ENCODE results near the gene SOCS7.
A peak's percentile ranks its signal among the peaks of the same experiment; 100 is the strongest.

The SOCS7 gene

DNA sequence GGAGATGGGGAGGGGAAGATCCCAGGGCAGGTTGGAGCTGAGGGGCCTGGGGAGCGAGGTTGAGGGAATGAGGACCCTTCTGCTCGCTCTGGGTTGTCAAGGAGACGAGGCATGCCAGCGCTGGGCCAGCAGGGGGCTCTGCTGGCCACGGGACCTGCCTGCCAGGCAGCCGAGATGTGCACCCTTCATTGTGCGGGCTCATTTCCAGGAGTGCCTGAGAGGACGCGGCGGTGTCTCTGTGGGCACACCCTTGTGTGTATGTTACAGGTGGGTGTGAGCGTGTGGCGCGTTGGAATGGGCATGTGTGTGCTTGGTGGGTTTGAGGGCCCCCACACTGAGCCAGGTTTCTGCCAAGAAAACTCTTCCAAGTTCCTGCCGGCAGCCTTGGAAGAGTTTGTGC lies 92.5 kb downstream of the SOCS7 start:
- TF ChIP-seq NFIC (IDR thresholded peaks at IDR 0.05) (peak; percentile 47; the same call in 1 of the 2 replicates), TAF1 (IDR thresholded peaks at IDR 0.05; ENCODE audit: low read depth) (no peak), TEAD4 (IDR thresholded peaks at IDR 0.05) (no peak; the same call in 1 of the 2 replicates), CEBPB (IDR thresholded peaks at IDR 0.05) (no peak), FOXM1 (IDR thresholded peaks at IDR 0.05; ENCODE audit: borderline replicate concordance, low read depth) (0 out of 2 replicates have a peak, but pooled peaks have one; percentile 15), EGR1 (IDR thresholded peaks at IDR 0.05) (no peak), RAD21 (IDR thresholded peaks at IDR 0.05; ENCODE audit: low read depth) (peak; percentile 93), TCF12 (IDR thresholded peaks at IDR 0.05; ENCODE audit: low read depth) (no peak), CREB1 (IDR thresholded peaks at IDR 0.05; ENCODE audit: low read depth) (no peak), MAX (IDR thresholded peaks at IDR 0.05) (no peak), YY1 (IDR thresholded peaks at IDR 0.05; ENCODE audit: low read depth) (no peak), ZBTB7A (IDR thresholded peaks at IDR 0.05; ENCODE audit: low read depth) (0 out of 2 replicates have a peak, but pooled peaks have one; percentile 34), EP300 (IDR thresholded peaks at IDR 0.05; ENCODE audit: borderline replicate concordance) (peak; percentile 3; the same call in 1 of the 2 replicates)
- TF ChIP-seq, protein P1, sequence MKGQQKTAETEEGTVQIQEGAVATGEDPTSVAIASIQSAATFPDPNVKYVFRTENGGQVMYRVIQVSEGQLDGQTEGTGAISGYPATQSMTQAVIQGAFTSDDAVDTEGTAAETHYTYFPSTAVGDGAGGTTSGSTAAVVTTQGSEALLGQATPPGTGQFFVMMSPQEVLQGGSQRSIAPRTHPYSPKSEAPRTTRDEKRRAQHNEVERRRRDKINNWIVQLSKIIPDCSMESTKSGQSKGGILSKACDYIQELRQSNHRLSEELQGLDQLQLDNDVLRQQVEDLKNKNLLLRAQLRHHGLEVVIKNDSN (IDR thresholded peaks at IDR 0.05) = peak; percentile 35; the same call in 1 of the 2 replicates
- TF ChIP-seq, protein P2, sequence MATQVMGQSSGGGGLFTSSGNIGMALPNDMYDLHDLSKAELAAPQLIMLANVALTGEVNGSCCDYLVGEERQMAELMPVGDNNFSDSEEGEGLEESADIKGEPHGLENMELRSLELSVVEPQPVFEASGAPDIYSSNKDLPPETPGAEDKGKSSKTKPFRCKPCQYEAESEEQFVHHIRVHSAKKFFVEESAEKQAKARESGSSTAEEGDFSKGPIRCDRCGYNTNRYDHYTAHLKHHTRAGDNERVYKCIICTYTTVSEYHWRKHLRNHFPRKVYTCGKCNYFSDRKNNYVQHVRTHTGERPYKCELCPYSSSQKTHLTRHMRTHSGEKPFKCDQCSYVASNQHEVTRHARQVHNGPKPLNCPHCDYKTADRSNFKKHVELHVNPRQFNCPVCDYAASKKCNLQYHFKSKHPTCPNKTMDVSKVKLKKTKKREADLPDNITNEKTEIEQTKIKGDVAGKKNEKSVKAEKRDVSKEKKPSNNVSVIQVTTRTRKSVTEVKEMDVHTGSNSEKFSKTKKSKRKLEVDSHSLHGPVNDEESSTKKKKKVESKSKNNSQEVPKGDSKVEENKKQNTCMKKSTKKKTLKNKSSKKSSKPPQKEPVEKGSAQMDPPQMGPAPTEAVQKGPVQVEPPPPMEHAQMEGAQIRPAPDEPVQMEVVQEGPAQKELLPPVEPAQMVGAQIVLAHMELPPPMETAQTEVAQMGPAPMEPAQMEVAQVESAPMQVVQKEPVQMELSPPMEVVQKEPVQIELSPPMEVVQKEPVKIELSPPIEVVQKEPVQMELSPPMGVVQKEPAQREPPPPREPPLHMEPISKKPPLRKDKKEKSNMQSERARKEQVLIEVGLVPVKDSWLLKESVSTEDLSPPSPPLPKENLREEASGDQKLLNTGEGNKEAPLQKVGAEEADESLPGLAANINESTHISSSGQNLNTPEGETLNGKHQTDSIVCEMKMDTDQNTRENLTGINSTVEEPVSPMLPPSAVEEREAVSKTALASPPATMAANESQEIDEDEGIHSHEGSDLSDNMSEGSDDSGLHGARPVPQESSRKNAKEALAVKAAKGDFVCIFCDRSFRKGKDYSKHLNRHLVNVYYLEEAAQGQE (IDR thresholded peaks at IDR 0.05; ENCODE audit: low read depth) = no peak

DNA sequence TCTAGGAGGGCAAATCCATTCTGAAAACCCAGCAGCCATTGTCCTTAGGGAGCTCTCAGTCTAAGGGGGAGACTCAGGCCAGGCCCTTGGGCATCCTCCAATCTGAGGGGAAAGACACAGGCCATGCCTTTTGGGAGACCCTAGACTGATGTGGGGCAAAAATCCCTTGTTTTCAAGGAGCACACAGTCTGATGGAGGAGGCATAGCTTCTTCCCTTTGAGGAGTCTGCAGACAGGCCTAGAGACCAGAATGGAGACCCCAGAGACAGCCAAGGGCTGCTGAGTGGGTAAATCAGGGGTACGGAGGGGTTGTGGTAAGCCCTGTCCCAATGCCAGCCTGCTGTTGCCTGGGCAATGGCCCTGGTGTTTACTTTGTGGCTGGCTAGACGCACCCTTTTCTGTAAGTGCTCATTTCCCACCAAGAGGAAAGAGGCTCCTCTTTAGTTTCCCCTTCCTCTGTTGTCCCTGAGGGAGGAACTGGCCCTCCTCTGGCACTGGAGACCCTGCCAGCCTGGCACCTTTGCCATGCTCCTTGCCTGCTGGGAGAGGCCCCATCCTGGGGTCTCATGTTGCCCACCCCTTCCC lies 96.0 kb downstream of the SOCS7 start:
- TF ChIP-seq TAF1 (IDR thresholded peaks at IDR 0.05; ENCODE audit: low read depth) (no peak), YY1 (IDR thresholded peaks at IDR 0.05; ENCODE audit: low read depth) (no peak), CEBPB (IDR thresholded peaks at IDR 0.05) (no peak), MAX (IDR thresholded peaks at IDR 0.05) (no peak), RAD21 (IDR thresholded peaks at IDR 0.05; ENCODE audit: low read depth) (no peak), ZBTB7A (IDR thresholded peaks at IDR 0.05; ENCODE audit: low read depth) (no peak), CREB1 (IDR thresholded peaks at IDR 0.05; ENCODE audit: low read depth) (no peak), EP300 (IDR thresholded peaks at IDR 0.05; ENCODE audit: borderline replicate concordance) (no peak), TCF12 (IDR thresholded peaks at IDR 0.05; ENCODE audit: low read depth) (no peak), FOXM1 (IDR thresholded peaks at IDR 0.05; ENCODE audit: borderline replicate concordance, low read depth) (no peak), NFIC (IDR thresholded peaks at IDR 0.05) (no peak), TEAD4 (IDR thresholded peaks at IDR 0.05) (no peak), EGR1 (IDR thresholded peaks at IDR 0.05) (no peak)
- TF ChIP-seq, protein P2 (IDR thresholded peaks at IDR 0.05; ENCODE audit: low read depth) = no peak
- TF ChIP-seq, protein P1 (IDR thresholded peaks at IDR 0.05) = no peak

- TF ChIP-seq ZBTB7A (IDR thresholded peaks at IDR 0.05; ENCODE audit: low read depth) (no peak), FOXM1 (IDR thresholded peaks at IDR 0.05; ENCODE audit: borderline replicate concordance, low read depth) (no peak), MAX (IDR thresholded peaks at IDR 0.05) (no peak), TCF12 (IDR thresholded peaks at IDR 0.05; ENCODE audit: low read depth) (no peak), YY1 (IDR thresholded peaks at IDR 0.05; ENCODE audit: low read depth) (no peak), CEBPB (IDR thresholded peaks at IDR 0.05) (no peak), TEAD4 (IDR thresholded peaks at IDR 0.05) (no peak)
Observed at GRCh38 chr17:38448208-38448771, 96.6 kb downstream of the SOCS7 start.

GRCh38 chr17:38449364-38449763 lies 97.7 kb downstream of the SOCS7 start:
- TF ChIP-seq MAX (IDR thresholded peaks at IDR 0.05) = peak; percentile 68
- TF ChIP-seq RAD21 (IDR thresholded peaks at IDR 0.05; ENCODE audit: low read depth) = no peak
- peak; percentile 96 for TF ChIP-seq TEAD4 (IDR thresholded peaks at IDR 0.05)
- no peak for TF ChIP-seq CREB1 (IDR thresholded peaks at IDR 0.05; ENCODE audit: low read depth)
- TF ChIP-seq EGR1 (IDR thresholded peaks at IDR 0.05) = peak; percentile 92
- TF ChIP-seq EP300 (IDR thresholded peaks at IDR 0.05; ENCODE audit: borderline replicate concordance) = peak; percentile 65; the same call in 1 of the 2 replicates
- peak; percentile 69 for TF ChIP-seq TCF12 (IDR thresholded peaks at IDR 0.05; ENCODE audit: low read depth)
- TF ChIP-seq NFIC (IDR thresholded peaks at IDR 0.05) = peak; percentile 50; the same call in 1 of the 2 replicates

GRCh38 chr17:38450557-38451029 lies 98.9 kb downstream of the SOCS7 start:
- TF ChIP-seq, protein P1 (IDR thresholded peaks at IDR 0.05) = no peak
- no peak for TF ChIP-seq FOXM1 (IDR thresholded peaks at IDR 0.05; ENCODE audit: borderline replicate concordance, low read depth)
- TF ChIP-seq TCF12 (IDR thresholded peaks at IDR 0.05; ENCODE audit: low read depth) = no peak
- peak; percentile 88 for TF ChIP-seq ZBTB7A (IDR thresholded peaks at IDR 0.05; ENCODE audit: low read depth)
- 0 out of 2 replicates have a peak, but pooled peaks have one; percentile 16 for TF ChIP-seq MAX (IDR thresholded peaks at IDR 0.05)
- no peak; the same call in 1 of the 2 replicates for TF ChIP-seq CEBPB (IDR thresholded peaks at IDR 0.05)

Measured in Ishikawa (cell line).